Dermis lymphatic vessel endothelial cell (primary cell): ENCODE measurements around the gene ICOSLG. TPM values are rescaled to one million over a fixed set of nuclear protein-coding genes. Genes with fewer than 3 reads are reported as not detected.

ENCODE experiments used
- total RNA-seq: library from RNA; depleted of rRNA; stranded (reverse); fragments of >200 nt; gene quantifications from 2 replicates; pipeline ENCODE4 v1.2.1, GENCODE V29; 2014

The ICOSLG gene, protein sequence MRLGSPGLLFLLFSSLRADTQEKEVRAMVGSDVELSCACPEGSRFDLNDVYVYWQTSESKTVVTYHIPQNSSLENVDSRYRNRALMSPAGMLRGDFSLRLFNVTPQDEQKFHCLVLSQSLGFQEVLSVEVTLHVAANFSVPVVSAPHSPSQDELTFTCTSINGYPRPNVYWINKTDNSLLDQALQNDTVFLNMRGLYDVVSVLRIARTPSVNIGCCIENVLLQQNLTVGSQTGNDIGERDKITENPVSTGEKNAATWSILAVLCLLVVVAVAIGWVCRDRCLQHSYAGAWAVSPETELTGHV
- total RNA-seq = 0.09 and 0.43 TPM in 2 replicates

DNA sequence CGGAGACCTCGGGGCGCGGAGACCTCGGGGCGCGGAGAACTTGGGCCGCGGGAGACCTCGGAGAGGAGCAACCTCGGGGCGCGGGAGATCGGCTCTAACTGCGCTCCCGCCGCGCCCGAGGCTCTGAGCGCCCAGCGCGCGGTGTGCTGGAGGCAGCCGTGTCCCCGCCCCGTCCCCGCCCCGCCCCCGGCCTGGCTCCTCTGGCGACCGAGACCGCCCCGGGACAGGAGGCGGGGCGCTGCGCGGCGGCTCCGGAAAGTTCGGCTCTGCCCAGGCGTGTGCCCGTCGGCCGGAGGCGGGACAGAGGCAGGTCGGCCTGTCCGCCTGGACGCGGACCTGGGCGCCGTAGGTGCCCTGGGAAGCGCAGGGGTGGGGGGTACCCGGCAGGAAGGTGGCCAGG lies at the start of gene ICOSLG:
ICOSLG (minus strand) TSS at position 102 of the 400 bp plus-strand sequence. CDS start 126 bp downstream, outside the sequence.

DNA sequence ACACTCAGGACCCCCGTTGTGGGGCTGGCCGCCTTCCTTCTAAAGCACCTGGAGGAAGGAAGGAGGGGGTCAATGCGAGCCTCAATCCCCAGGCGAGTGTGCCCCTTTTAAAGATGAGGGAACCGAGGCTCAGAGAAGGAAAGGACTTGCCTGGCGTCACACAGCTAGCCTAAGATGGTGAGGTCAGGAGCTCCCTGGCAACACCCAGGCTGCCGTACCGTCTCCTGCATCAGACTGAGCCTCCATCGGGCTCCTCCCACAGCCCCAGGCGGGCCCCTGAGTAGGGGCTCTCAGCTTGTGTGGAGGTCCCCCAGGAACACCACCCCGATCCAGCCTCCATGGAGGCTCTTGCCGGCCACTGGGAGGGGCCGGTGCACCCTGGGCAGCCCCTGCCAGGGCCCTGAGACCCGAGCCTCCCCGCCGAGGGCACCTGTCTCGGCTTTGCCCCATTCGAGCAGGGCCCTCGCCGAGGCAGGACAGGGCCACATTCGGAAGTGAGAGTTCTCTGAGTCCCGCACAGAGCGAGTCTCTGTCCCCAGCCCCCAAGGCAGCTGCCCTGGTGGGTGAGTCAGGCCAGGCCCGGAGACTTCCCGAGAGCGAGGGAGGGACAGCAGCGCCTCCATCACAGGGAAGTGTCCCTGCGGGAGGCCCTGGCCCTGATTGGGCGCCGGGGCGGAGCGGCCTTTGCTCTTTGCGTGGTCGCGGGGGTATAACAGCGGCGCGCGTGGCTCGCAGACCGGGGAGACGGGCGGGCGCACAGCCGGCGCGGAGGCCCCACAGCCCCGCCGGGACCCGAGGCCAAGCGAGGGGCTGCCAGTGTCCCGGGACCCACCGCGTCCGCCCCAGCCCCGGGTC lies 44.6 kb upstream of the ICOSLG start, which contains the start of gene AIRE:
AIRE (plus strand) TSS at position 739 of the 855 bp plus-strand sequence. CDS start 131 bp downstream, outside the sequence.

DNA sequence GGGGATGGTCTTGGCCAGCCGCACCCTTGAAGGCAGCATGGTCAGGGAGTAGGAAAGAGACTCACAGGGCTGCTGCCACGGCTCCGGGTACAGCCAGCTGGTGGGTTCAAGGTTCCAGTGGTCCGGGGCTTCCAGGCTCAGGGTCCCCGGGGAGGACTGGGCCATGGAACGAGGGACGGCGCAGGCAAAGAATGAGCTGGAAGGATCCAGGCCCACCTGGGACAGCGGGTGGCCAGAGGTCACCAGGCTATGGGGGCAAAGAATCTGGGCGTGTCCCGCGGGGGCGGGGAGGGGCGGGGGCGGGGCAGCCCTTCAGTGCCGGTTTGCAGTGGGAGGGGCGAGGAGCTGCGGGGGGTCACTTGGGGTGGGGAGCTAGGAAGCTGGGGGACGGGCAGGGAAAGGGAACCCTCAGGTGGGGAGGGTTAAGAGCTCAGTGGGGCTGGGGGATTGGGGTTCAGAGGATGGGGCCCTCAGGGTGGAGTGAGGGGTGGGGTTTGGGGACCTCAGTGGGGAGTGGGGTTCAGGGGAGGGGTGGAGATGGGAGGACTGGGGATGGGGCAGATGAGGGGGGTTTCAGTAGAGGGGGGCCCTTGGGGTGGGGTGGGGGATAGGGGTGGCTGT lies 21.0 kb upstream of the ICOSLG start, which contains the start of gene DNMT3L:
DNMT3L (minus strand) TSS at position 223 of the 621 bp plus-strand sequence. CDS start 638 bp downstream, outside the sequence.

Other genes starting within 250 kb of the ICOSLG start
- gene TRAPPC10, start 228.6 kb downstream of the ICOSLG start, total RNA-seq = 20.5 and 28.0 TPM in 2 replicates
- 13.9 and 29.4 TPM in 2 replicates for gene PWP2, start 133.5 kb downstream of the ICOSLG start, total RNA-seq
- gene GATD3, start 107.3 kb downstream of the ICOSLG start, total RNA-seq = 16.0 and 38.2 TPM in 2 replicates
- not detected in 2 replicates for gene DNMT3L, start 21.0 kb upstream of the ICOSLG start, total RNA-seq
- gene AIRE, start 44.9 kb upstream of the ICOSLG start, total RNA-seq = not detected in 2 replicates
- 235 and 327 TPM in 2 replicates for gene PFKL, start 59.1 kb upstream of the ICOSLG start, total RNA-seq
- 4.9 and 6.5 TPM in 2 replicates for gene CFAP410, start 98.4 kb upstream of the ICOSLG start, total RNA-seq
- 0.22 and 0.43 TPM in 2 replicates for gene TRPM2, start 112.7 kb upstream of the ICOSLG start, total RNA-seq
- gene LRRC3, start 214.6 kb upstream of the ICOSLG start, total RNA-seq = 0.86 and 0.98 TPM in 2 replicates